Ishikawa (cell line): Measurements from ENCODE around the gene MAP1B.

Source experiments
- CEBPB ChIP-seq: IDR thresholded peaks from 2 replicates; pipeline ENCODE4 v1.6.1; 2012
- CREB1 ChIP-seq: IDR thresholded peaks from 2 replicates; pipeline ENCODE4 v1.6.1; 2012; ENCODE audit warnings: low read depth
- EGR1 ChIP-seq: IDR thresholded peaks from 2 replicates; pipeline ENCODE4 v1.6.1; 2012
- EP300 ChIP-seq: IDR thresholded peaks from 2 replicates; pipeline ENCODE4 v1.6.1; 2012; ENCODE audit warnings: borderline replicate concordance
- FOXM1 ChIP-seq: IDR thresholded peaks from 2 replicates; pipeline ENCODE4 v1.6.1; 2012; ENCODE audit warnings: low read depth, borderline replicate concordance
- MAX ChIP-seq: IDR thresholded peaks from 2 replicates; pipeline ENCODE4 v1.6.1; 2012
- NFIC ChIP-seq: IDR thresholded peaks from 2 replicates; pipeline ENCODE4 v1.6.1; 2012
- RAD21 ChIP-seq: IDR thresholded peaks from 2 replicates; pipeline ENCODE4 v1.6.1; 2012; ENCODE audit warnings: low read depth
- REST ChIP-seq: IDR thresholded peaks from 2 replicates; pipeline ENCODE4 v1.6.1; 2012; ENCODE audit warnings: low read depth, mild to moderate bottlenecking
- TAF1 ChIP-seq: IDR thresholded peaks from 2 replicates; pipeline ENCODE4 v1.6.1; 2012; ENCODE audit warnings: low read depth, mild to moderate bottlenecking
- TCF12 ChIP-seq: IDR thresholded peaks from 2 replicates; pipeline ENCODE4 v1.6.1; 2012; ENCODE audit warnings: low read depth
- TEAD4 ChIP-seq: IDR thresholded peaks from 2 replicates; pipeline ENCODE4 v1.6.1; 2012
- USF1 ChIP-seq: IDR thresholded peaks from 2 replicates; pipeline ENCODE4 v1.6.1; 2012
- YY1 ChIP-seq: IDR thresholded peaks from 2 replicates; pipeline ENCODE4 v1.6.1; 2012; ENCODE audit warnings: low read depth
- ZBTB7A ChIP-seq: IDR thresholded peaks from 2 replicates; pipeline ENCODE4 v1.6.1; 2012; ENCODE audit warnings: low read depth

The MAP1B gene

GRCh38 chr5:72228960-72229359, 121.7 kb downstream of the MAP1B start:
- no peak for TF ChIP-seq CEBPB
- no peak for TF ChIP-seq REST
- no peak for TF ChIP-seq TEAD4
- no peak for TF ChIP-seq FOXM1
- no peak for TF ChIP-seq TCF12
- no peak for TF ChIP-seq YY1
- TF ChIP-seq RAD21: no peak
- TF ChIP-seq MAX: no peak
- TF ChIP-seq NFIC: no peak
- no peak for TF ChIP-seq CREB1
- no peak for TF ChIP-seq USF1
- TF ChIP-seq EGR1: no peak
- TF ChIP-seq EP300: no peak
- no peak for TF ChIP-seq ZBTB7A
- TF ChIP-seq TAF1: no peak

- TF ChIP-seq EGR1 (no peak), YY1 (no peak), FOXM1 (no peak), USF1 (no peak), TEAD4 (no peak)
Observed at GRCh38 chr5:72231991-72232703, 124.9 kb downstream of the MAP1B start.

GRCh38 chr5:72232838-72233237, 125.6 kb downstream of the MAP1B start:
- no peak for TF ChIP-seq ZBTB7A
- TF ChIP-seq EP300: no peak
- no peak for TF ChIP-seq FOXM1
- no peak for TF ChIP-seq CEBPB
- TF ChIP-seq YY1: no peak
- no peak for TF ChIP-seq TEAD4
- no peak for TF ChIP-seq REST
- TF ChIP-seq RAD21: no peak
- no peak for TF ChIP-seq TAF1
- no peak for TF ChIP-seq TCF12

- no peak for TF ChIP-seq USF1
- TF ChIP-seq TCF12: no peak
- no peak for TF ChIP-seq ZBTB7A
- TF ChIP-seq REST: no peak
- no peak for TF ChIP-seq EP300
- TF ChIP-seq CEBPB: no peak
- no peak for TF ChIP-seq NFIC
- TF ChIP-seq YY1: no peak
- TF ChIP-seq EGR1: no peak
- TF ChIP-seq MAX: no peak
- TF ChIP-seq RAD21: no peak
- TF ChIP-seq TAF1: no peak
- TF ChIP-seq FOXM1: no peak
- TF ChIP-seq CREB1: no peak
- TF ChIP-seq TEAD4: no peak
Observed at GRCh38 chr5:72233835-72234234, 126.6 kb downstream of the MAP1B start.
